Stimulated activated CD8-positive, alpha-beta memory T cell treated with anti-CD3 and anti-CD28 coated beads, Interleukin-12 subunit alpha, Interleukin-12 subunit beta, amount 100 ng/mL, for 4 hours (primary cell): ENCODE data around the gene CYP4F12.
"Not testable (repeated sequence)": the region's sequence is repeated elsewhere in the genome, so short reads cannot be mapped to it uniquely, and the experiment has no call there.

Source experiments
- DNase-seq: peaks from one replicate; pipeline ENCODE4 v3.0.0-alpha.2; 2020; ENCODE audit warnings: low read depth

The CYP4F12 gene

GRCh38 chr19:15651791-15652190, 21.1 kb upstream of the CYP4F12 start:
- no peak for DNase-seq

GRCh38 chr19:15652559-15653278, 20.2 kb upstream of the CYP4F12 start:
- no peak for DNase-seq

- no peak for DNase-seq
Measured at GRCh38 chr19:15656467-15656866, 16.4 kb upstream of the CYP4F12 start.

GRCh38 chr19:15663247-15663646, 9.6 kb upstream of the CYP4F12 start:
- no peak for DNase-seq

DNA sequence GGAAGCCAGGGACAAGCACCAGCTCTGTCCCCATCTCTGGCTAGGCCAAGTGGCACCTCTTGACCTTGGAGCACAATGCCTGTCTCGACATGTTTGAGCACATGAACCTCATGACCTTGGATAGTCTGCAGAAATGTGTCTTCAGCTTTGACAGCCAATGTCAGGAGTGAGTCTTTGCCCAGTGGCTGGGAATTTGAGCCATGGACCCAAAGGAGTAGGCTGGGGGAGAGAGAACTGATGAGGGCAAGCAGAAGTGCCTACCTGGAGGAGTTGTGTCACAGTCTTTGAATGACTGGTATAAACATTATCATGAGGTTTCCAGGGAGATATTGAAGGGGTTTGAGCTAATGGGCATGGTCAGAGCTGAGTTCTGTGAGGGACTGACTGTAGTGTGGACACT, 6.7 kb upstream of the CYP4F12 start:
- no peak for DNase-seq

DNA sequence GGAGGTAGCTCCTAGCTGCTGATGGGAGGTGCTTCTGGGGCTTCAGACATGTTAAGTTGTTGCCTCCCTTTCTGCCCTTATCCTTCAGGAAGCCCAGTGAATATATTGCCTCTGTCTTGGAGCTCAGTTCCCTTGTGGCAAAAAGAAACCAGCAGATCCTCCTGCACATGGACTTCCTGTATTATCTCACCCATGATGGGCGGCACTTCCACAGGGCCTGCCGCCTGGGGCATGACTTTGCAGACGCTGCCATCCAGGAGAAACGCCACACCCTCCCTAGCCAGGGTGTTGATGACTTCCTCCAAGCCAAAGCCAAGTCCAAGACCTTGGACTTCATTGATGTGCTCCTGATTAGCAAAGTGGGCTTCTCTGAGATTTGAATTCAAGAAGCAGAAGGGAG, 6.0 kb upstream of the CYP4F12 start:
- DNase-seq = no peak

- DNase-seq = no peak
Measured at GRCh38 chr19:15669440-15669839, 3.4 kb upstream of the CYP4F12 start.

- no peak for DNase-seq
Measured at GRCh38 chr19:15669891-15670290, 3.0 kb upstream of the CYP4F12 start.

DNA sequence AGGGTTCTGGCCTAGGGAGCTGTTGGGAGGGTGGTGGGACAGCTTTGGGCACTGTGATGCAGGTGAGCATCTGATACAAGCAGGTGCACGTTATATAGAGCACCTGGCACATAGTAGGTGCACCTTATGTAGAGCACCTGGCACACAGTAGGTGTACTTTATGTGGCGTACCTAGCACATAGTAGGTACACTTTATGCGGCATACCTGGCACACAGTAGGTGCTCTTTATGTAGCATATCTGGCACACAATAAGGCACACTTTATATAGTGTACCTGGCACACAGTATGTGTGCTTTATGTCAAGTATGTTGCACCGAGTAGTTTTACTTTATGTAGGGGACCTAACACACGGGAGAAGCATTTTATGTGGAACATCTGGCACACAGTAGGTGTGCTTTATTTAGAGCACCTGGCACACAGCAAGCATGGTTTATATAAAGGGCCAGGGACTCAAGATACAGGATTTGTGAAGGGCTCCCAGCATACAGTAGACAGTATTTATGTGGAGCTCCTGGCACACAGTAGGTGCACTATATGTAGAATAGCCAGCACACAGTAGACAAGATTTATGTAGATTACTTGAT, 1.6 kb upstream of the CYP4F12 start:
- DNase-seq = no peak

DNA sequence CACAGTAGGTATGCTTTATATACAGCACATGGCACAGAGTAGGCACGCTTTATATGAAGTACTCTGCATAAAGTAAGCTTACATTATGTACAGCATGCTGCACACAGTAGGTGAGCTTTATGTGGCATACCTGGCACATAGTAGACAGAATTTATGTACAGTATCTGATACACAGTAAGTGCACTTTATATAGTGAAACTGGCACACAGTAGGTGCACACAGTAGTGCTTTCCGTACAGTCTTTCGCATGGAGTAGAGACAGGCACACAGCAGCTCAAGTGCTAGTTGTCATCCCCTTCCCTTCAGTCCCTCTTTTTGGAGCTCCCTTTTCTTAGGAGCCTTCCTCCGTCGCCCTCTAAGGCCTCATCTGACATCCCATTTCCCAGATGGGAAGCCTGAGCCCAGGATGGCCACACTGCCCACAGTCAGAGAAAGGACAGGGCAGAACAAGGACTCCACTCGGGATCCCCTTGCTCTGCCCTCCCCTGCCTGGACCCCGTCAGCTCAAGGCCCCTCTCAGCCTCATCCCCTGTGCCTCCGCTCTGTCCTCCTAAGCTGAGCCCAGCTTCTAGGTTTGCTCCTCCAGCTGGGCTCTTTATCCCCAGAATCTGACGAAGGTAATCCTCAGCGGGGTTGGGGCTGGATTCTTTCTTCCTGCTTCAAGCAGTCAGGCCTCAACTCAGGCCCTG, 852 bp upstream of the CYP4F12 start:
- no peak for DNase-seq

DNA sequence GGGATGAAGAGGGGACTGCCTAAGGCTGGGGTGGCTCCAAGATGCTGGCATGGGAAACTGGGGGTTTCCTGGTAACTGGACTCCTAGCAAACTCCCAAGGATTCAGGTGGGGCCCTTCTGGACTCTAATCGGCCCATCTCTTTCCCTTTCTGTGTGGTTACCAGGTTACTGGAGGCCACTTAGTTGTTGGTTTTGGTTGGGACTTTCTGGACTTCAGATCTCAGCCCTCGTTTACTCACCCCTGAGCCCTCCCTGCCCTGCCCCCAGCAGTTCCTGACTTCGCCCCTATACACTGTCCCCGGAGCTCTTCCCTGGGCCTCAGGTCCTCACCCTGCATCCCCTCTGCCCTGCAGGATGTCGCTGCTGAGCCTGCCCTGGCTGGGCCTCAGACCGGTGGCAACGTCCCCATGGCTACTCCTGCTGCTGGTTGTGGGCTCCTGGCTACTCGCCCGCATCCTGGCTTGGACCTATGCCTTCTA, 328 bp downstream of the CYP4F12 start:
- DNase-seq = no peak

GRCh38 chr19:15675560-15675959, 2.7 kb downstream of the CYP4F12 start:
- DNase-seq = no peak

- no peak for DNase-seq
Measured at GRCh38 chr19:15679089-15679488, 6.2 kb downstream of the CYP4F12 start.

DNA sequence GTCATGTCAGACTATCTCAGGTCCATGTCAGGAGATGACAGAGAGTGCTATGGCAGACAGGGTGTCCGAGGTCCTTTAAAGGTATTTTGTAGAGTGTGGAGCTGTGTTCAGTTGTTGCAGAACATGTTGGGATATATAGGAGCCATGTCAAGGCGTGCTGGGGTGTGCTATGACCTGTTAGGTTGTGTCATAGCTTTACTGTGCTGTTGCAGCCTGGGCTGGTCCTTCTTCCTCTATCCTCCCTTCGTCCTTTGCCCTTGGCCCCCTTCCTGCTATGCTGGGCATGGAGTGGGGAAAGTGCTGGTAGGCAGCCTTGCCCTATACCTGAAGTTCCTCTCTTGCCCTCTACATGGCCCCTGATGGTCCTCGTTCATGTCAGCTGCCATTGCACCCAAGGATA, 7.0 kb downstream of the CYP4F12 start:
- not testable (repeated sequence) for DNase-seq

- DNase-seq = no peak
Measured at GRCh38 chr19:15680478-15681322, 7.8 kb downstream of the CYP4F12 start.

DNA sequence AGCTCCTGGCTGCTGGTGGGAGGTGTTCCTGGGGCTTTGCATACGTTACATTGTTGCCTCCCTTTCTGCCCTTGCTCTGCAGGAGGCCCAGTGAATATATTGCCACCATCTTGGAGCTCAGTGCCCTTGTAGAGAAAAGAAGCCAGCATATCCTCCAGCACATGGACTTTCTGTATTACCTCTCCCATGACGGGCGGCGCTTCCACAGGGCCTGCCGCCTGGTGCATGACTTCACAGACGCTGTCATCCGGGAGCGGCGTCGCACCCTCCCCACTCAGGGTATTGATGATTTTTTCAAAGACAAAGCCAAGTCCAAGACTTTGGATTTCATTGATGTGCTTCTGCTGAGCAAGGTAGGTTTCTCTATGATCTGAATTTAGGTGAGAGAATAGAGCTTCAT, 10.5 kb downstream of the CYP4F12 start:
- DNase-seq = no peak

- DNase-seq = no peak
Measured at GRCh38 chr19:15684828-15685227, 11.9 kb downstream of the CYP4F12 start.

DNA sequence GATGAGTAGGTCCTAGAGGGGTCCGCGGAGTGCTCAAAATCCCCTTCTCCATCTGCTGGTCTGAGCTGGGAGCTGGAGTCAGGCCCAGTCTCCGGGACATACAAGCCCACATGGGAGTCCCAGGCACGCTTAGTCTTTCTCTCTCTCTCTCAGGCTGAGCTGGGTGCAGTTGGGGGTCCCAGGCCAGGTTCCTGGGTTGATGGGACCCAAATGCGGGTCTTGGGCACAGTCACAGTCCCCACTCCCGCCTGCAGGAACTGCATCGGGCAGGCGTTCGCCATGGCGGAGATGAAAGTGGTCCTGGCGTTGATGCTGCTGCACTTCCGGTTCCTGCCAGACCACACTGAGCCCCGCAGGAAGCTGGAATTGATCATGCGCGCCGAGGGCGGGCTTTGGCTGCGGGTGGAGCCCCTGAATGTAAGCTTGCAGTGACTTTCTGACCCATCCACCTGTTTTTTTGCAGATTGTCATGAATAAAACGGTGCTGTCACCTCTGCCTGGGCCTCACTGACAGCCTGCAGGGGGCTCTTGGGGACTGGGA, 23.8 kb downstream of the CYP4F12 start:
- no peak for DNase-seq

- DNase-seq = no peak
Measured at GRCh38 chr19:15701757-15702533, 29.1 kb downstream of the CYP4F12 start.

GRCh38 chr19:15702534-15702930, 29.6 kb downstream of the CYP4F12 start:
- DNase-seq = no peak

- DNase-seq = no peak
Measured at GRCh38 chr19:15714638-15715037, 41.8 kb downstream of the CYP4F12 start.
